PC-3 (cell line): Measurements from ENCODE around the gene TRIM47. TPM values are rescaled to one million over a fixed set of nuclear protein-coding genes. Genes with fewer than 3 reads are reported as not detected.

Source experiments
- ATAC-seq: fragments of 200-7000 bp; cut with Tn5 transposase; 2 replicates; pipeline ENCODE4 v1.9.1; 2020; ENCODE audit warnings: mild to moderate bottlenecking, moderate library complexity
- BruUV-seq: library from RNA; stranded (reverse); fragments of 400-500 nt; replicated peaks from 2 replicates; lab custom pipeline; 2021; lab: Mats Ljungman, UMichigan
- CTCF ChIA-PET: fragments of 300-600 bp; sonication (Branson Sonifier 250); formaldehyde crosslinking; loops from one replicate; lab custom pipeline; 2022; ENCODE audit warnings: antibody characterized with exemption; lab: Charles Lee
- POLR2A ChIA-PET: fragments of 300-600 bp; sonication (Branson Sonifier 250); formaldehyde crosslinking; loops from one replicate; lab custom pipeline; 2022; ENCODE audit warnings: antibody characterized with exemption; ENCODE audit not compliant: unreplicated experiment; lab: Charles Lee
- DNase-seq: peaks from one replicate; pipeline ENCODE4 v3.0.0-alpha.2; 2015
- H2AFZ ChIP-seq: fragments of 300-600 bp; sonication (generic); 2 replicates; pipeline ENCODE4 v1.6.0; 2016; ENCODE audit warnings: antibody characterized with exemption, low read length
- H3F3A ChIP-seq: fragments of 300-600 bp; sonication (generic); one replicate; pipeline ENCODE4 v1.6.0; 2017; ENCODE audit warnings: antibody characterized with exemption, low read length, control low read depth, mild to moderate bottlenecking; ENCODE audit not compliant: unreplicated experiment
- H3K27ac ChIP-seq: fragments of 300-600 bp; sonication (generic); 2 replicates; pipeline ENCODE4 v1.5.1; 2016; ENCODE audit warnings: mild to moderate bottlenecking, low read length
- H3K27me3 ChIP-seq: fragments of 300-600 bp; sonication (generic); 2 replicates; pipeline ENCODE4 v1.6.1; 2016; ENCODE audit warnings: low read length, mixed read lengths
- H3K36me3 ChIP-seq: fragments of 300-600 bp; sonication (generic); 2 replicates; pipeline ENCODE4 v1.6.1; 2016; ENCODE audit warnings: low read depth, mixed run types, low read length, mixed read lengths
- H3K4me1 ChIP-seq: fragments of 300-600 bp; sonication (generic); 2 replicates; pipeline ENCODE4 v1.5.1; 2016; ENCODE audit warnings: low read length; ENCODE audit not compliant: insufficient read depth
- H3K4me2 ChIP-seq: fragments of 300-600 bp; sonication (generic); 2 replicates; pipeline ENCODE4 v1.6.0; 2016; ENCODE audit warnings: low read length
- H3K4me3 ChIP-seq: fragments of 300-600 bp; sonication (generic); 2 replicates; pipeline ENCODE4 v1.5.1; 2016; ENCODE audit warnings: mild to moderate bottlenecking, low read length, mixed read lengths
- H3K79me2 ChIP-seq: fragments of 300-600 bp; sonication (generic); 2 replicates; pipeline ENCODE4 v1.6.1; 2017; ENCODE audit warnings: low read length, mixed read lengths
- H3K9ac ChIP-seq: fragments of 300-600 bp; sonication (generic); 2 replicates; pipeline ENCODE4 v1.6.0; 2016; ENCODE audit warnings: mild to moderate bottlenecking, low read length
- H3K9me2 ChIP-seq: fragments of 300-600 bp; sonication (generic); replicated peaks from 2 replicates; pipeline ENCODE4 v1.6.1; 2016; ENCODE audit warnings: mixed run types, low read length, mixed read lengths
- H3K9me3 ChIP-seq: fragments of 300-600 bp; sonication (generic); 2 replicates; pipeline ENCODE4 v1.6.1; 2016; ENCODE audit warnings: low read length, mixed read lengths
- H4K20me1 ChIP-seq: fragments of 300-600 bp; sonication (generic); 2 replicates; pipeline ENCODE4 v1.6.1; 2016; ENCODE audit warnings: low read length, mixed read lengths
- EZH2 ChIP-seq: fragments of 300-600 bp; sonication (generic); IDR thresholded peaks from one replicate; pipeline ENCODE4 v1.6.1; 2017; ENCODE audit warnings: antibody characterized with exemption, mild to moderate bottlenecking, low read length; ENCODE audit not compliant: unreplicated experiment
- EZH2phosphoT487 ChIP-seq: fragments of 300-600 bp; sonication (generic); IDR thresholded peaks from 2 replicates; pipeline ENCODE4 v1.6.1; 2018; ENCODE audit warnings: mild to moderate bottlenecking, antibody characterized with exemption, low read length, borderline replicate concordance
- intact Hi-C: fragments of 100-400 bp; cut with micrococcal nuclease; formaldehyde crosslinking; loops from 2 replicates; pipeline ENCODE4 v1.9.0; 2023
- total RNA-seq: library from RNA; depleted of rRNA; stranded (reverse); fragments of >200 nt; gene quantifications from 2 replicates; pipeline ENCODE4 v1.2.3, GENCODE V29; 2014
- TF ChIP-seq, protein P1 (sequence below): fragments of 300-600 bp; sonication (generic); conservative IDR thresholded peaks from 2 replicates; pipeline ENCODE4 v1.5.1; 2017; ENCODE audit warnings: antibody characterized with exemption, low read depth, mild to moderate bottlenecking, low read length

TRIM47 gene
- total RNA-seq, 1 experiment from 2014 or later, result 73.7 TPM

GRCh38 chr17:75899767-75900468 lies 21.5 kb upstream of the TRIM47 start:
- BruUV-seq, result no TSS peak
- ChIA-PET CTCF (no interaction called here), POLR2A (no interaction called here)
- H3K4me3 ChIP-seq, result no peak overlapping the region
- H3F3A ChIP-seq, result peaks cover 9% of the 10 kb centered on the region
- no peak for ATAC-seq
- H3K36me3 ChIP-seq, result peaks cover 32% of the 10 kb centered on the region
- H3K79me2 ChIP-seq, result peaks cover 41% of the 10 kb centered on the region
- intact Hi-C loops, result loop anchor here (5.0 to 10.0 kb wide), 2 partner anchors 118 to 375 kb away; partner anchors contain the start of gene UNK
- no peaks in the 10 kb centered on the region for H3K9me2 ChIP-seq
- no peaks in the 10 kb centered on the region for H3K9me3 ChIP-seq
- DNase-seq, result no peak
- H3K9ac ChIP-seq, result no peak overlapping the region
- H3K4me2 ChIP-seq, result no peak overlapping the region
- no peaks in the 10 kb centered on the region for H4K20me1 ChIP-seq
- TF ChIP-seq, protein P1, sequence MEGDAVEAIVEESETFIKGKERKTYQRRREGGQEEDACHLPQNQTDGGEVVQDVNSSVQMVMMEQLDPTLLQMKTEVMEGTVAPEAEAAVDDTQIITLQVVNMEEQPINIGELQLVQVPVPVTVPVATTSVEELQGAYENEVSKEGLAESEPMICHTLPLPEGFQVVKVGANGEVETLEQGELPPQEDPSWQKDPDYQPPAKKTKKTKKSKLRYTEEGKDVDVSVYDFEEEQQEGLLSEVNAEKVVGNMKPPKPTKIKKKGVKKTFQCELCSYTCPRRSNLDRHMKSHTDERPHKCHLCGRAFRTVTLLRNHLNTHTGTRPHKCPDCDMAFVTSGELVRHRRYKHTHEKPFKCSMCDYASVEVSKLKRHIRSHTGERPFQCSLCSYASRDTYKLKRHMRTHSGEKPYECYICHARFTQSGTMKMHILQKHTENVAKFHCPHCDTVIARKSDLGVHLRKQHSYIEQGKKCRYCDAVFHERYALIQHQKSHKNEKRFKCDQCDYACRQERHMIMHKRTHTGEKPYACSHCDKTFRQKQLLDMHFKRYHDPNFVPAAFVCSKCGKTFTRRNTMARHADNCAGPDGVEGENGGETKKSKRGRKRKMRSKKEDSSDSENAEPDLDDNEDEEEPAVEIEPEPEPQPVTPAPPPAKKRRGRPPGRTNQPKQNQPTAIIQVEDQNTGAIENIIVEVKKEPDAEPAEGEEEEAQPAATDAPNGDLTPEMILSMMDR, result no peak
- TF ChIP-seq EZH2 (no peak), EZH2phosphoT487 (no peak)
- H2AFZ ChIP-seq, result no peak overlapping the region
- no peaks in the 10 kb centered on the region for H3K27me3 ChIP-seq
- peaks cover 24% of the 10 kb centered on the region for H3K4me1 ChIP-seq
- no peak overlapping the region for H3K27ac ChIP-seq

GRCh38 chr17:75899353-75899752 lies 21.0 kb upstream of the TRIM47 start:
- CTCF ChIA-PET, result no interaction called here
- Histone ChIP-seq H2AFZ (no peak overlapping the region), H3K4me1 (peaks cover 24% of the 10 kb centered on the region), H3K4me2 (no peak overlapping the region), H3K9ac (no peak overlapping the region), H3K36me3 (peaks cover 32% of the 10 kb centered on the region), H3K9me3 (no peaks in the 10 kb centered on the region), H3K9me2 (no peaks in the 10 kb centered on the region), H3K4me3 (no peak overlapping the region), H4K20me1 (no peaks in the 10 kb centered on the region), H3F3A (peaks cover 9% of the 10 kb centered on the region), H3K27me3 (no peaks in the 10 kb centered on the region), H3K27ac (no peak overlapping the region), H3K79me2 (peaks cover 44% of the 10 kb centered on the region)
- TF ChIP-seq, protein P1, result no peak
- no peak for TF ChIP-seq EZH2
- TF ChIP-seq EZH2phosphoT487, result no peak
- ATAC-seq (no peak), DNase-seq (no peak)
- POLR2A ChIA-PET, result interaction anchor here (0.5 kb wide), 1 partner anchor 1265 kb away, joined by 4 read pairs; no protein-coding TSS in a partner anchor
- no TSS peak for BruUV-seq
- intact Hi-C loops, result loop anchor here (5.0 kb wide), 1 partner anchor 117 kb away; the partner anchor contains the start of gene UNK

DNA sequence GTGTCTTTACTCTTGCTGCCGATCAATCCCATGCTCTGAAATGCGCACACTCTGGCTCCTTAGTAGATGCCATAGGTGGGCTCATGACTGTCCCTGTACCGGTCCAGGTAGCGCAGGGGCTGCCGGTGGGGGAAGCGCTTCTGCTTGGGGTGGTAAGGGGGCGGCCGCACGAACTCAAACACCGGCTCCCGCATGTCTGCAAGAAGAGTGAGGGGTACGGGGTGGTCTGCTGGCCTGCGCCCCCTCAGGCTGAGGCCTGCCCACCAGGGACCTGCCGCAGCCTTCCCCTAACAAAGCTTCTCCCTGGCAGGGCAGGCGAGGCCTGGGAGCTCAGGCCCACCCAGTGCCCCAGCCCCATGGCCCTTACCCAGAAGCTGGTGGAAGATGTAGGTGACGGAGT lies 20.4 kb upstream of the TRIM47 start:
- no peaks in the 10 kb centered on the region for H4K20me1 ChIP-seq
- peaks cover 44% of the 10 kb centered on the region for H3K79me2 ChIP-seq
- no TSS peak for BruUV-seq
- ChIA-PET CTCF (no interaction called here), POLR2A (no interaction called here)
- no peaks in the 10 kb centered on the region for H3K9me2 ChIP-seq
- ATAC-seq (no peak), DNase-seq (no peak)
- intact Hi-C loops, result loop anchor here (5.0 kb wide), 1 partner anchor 116 kb away; the partner anchor contains the start of gene UNK
- H3K27me3 ChIP-seq, result no peaks in the 10 kb centered on the region
- H3K27ac ChIP-seq, result no peak overlapping the region
- H3K36me3 ChIP-seq, result peaks cover 32% of the 10 kb centered on the region
- H2AFZ ChIP-seq, result no peak overlapping the region
- no peak overlapping the region for H3K4me2 ChIP-seq
- H3K9ac ChIP-seq, result no peak overlapping the region
- peaks cover 23% of the 10 kb centered on the region for H3K4me1 ChIP-seq
- H3K4me3 ChIP-seq, result no peak overlapping the region
- H3F3A ChIP-seq, result peaks cover 9% of the 10 kb centered on the region
- no peaks in the 10 kb centered on the region for H3K9me3 ChIP-seq
- no peak for TF ChIP-seq EZH2phosphoT487
- no peak for TF ChIP-seq EZH2
- TF ChIP-seq, protein P1, result no peak
